Measurements from ENCODE around the gene KRTAP6-2. TPM values are rescaled to one million over a fixed set of nuclear protein-coding genes. Genes with fewer than 3 reads are reported as not detected.

The KRTAP6-2 gene
- total and polyA plus RNA-seq, 10 of the 15 experiments (the other 5 are each of a cell fraction or from before 2014, with no cell fraction given), result not detected

GRCh38 chr21:30563072-30563471 is 35.6 kb downstream of the KRTAP6-2 start:
- POLR2A ChIA-PET, result interaction anchor here (0.6 kb wide), 1 partner anchor 153 kb away, joined by 8 read pairs; no protein-coding TSS in a partner anchor
- ATAC-seq (no peak), FAIRE-seq (no peak), DNase-seq (ENCODE audit: low read depth, low spot score) (no peak)
- no peak overlapping the region for H3K4me3 ChIP-seq
- no peaks in the 10 kb centered on the region; the same call in 2 of the 3 replicates for H3K9me3 ChIP-seq (replicated peaks; ENCODE audit: control insufficient read depth, insufficient read depth, low read length)
- 0% methylated on average over 6 of the region's 6 CpGs for WGBS (ENCODE audit: insufficient coverage, insufficient replicate concordance, low lambda C conversion rate, missing lambda C conversion rate)
- in situ Hi-C loops (cut with MboI) (no loop called here), intact Hi-C loops (cut with micrococcal nuclease; ENCODE audit: unreplicated experiment) (no loop called here)
- no peaks in the 10 kb centered on the region for H3K27me3 ChIP-seq (replicated peaks in 1 of 2; ENCODE audit: control insufficient read depth in 2 of 2, insufficient read depth in 2 of 2, low read length in 1 of 2)
- no peaks in the 10 kb centered on the region for H3K79me2 ChIP-seq (ENCODE audit: control insufficient read depth, insufficient read depth, low read length)
- no peaks in the 10 kb centered on the region for H3K4me1 ChIP-seq (ENCODE audit: control insufficient read depth, insufficient read depth, low read length)
- RAD21 ChIA-PET (ENCODE audit: unreplicated experiment), result no interaction called here
- SMC1A ChIA-PET (ENCODE audit: uncharacterized antibody, unreplicated experiment), result no interaction called here
- H3K4me2 ChIP-seq (ENCODE audit: control insufficient read depth, insufficient read depth), result no peak overlapping the region
- TF ChIP-seq ZZZ3 (IDR thresholded peaks at IDR 0.05; ENCODE audit: control insufficient read depth, insufficient read length, low read depth) (no peak), SMAD5 (IDR thresholded peaks at IDR 0.05; ENCODE audit: low read depth) (no peak), KDM1A (IDR thresholded peaks at IDR 0.05; ENCODE audit: borderline replicate concordance) (no peak), EZH2 (IDR thresholded peaks at IDR 0.05; ENCODE audit: borderline replicate concordance, control insufficient read depth, low read depth, low read length) (no peak), CBFB (IDR thresholded peaks at IDR 0.05; ENCODE audit: low read depth) (no peak), NR2C1 (IDR thresholded peaks at IDR 0.05) (no peak), IKZF2 (IDR thresholded peaks at IDR 0.05) (no peak), NFYA (IDR thresholded peaks at IDR 0.05; ENCODE audit: borderline replicate concordance, low read depth, low read length) (no peak), FOXM1 (IDR thresholded peaks at IDR 0.05; ENCODE audit: low read depth, low read length) (no peak), EED (IDR thresholded peaks at IDR 0.05; ENCODE audit: low read depth) (no peak), CHD2 (IDR thresholded peaks at IDR 0.05; ENCODE audit: borderline replicate concordance, low read depth, low read length) (no peak), IRF5 (IDR thresholded peaks at IDR 0.05; ENCODE audit: borderline replicate concordance) (no peak), ZBTB11 (CRISPR knock-in tag; IDR thresholded peaks at IDR 0.05) (no peak), IKZF1 (conservative IDR thresholded peaks at IDR 0.05) (no peak), TAF1 (IDR thresholded peaks at IDR 0.05; ENCODE audit: borderline replicate concordance, low read depth, low read length) (no peak), MXI1 (IDR thresholded peaks at IDR 0.05; ENCODE audit: low read depth, low read length) (no peak)
- TF ChIP-seq, protein P1, sequence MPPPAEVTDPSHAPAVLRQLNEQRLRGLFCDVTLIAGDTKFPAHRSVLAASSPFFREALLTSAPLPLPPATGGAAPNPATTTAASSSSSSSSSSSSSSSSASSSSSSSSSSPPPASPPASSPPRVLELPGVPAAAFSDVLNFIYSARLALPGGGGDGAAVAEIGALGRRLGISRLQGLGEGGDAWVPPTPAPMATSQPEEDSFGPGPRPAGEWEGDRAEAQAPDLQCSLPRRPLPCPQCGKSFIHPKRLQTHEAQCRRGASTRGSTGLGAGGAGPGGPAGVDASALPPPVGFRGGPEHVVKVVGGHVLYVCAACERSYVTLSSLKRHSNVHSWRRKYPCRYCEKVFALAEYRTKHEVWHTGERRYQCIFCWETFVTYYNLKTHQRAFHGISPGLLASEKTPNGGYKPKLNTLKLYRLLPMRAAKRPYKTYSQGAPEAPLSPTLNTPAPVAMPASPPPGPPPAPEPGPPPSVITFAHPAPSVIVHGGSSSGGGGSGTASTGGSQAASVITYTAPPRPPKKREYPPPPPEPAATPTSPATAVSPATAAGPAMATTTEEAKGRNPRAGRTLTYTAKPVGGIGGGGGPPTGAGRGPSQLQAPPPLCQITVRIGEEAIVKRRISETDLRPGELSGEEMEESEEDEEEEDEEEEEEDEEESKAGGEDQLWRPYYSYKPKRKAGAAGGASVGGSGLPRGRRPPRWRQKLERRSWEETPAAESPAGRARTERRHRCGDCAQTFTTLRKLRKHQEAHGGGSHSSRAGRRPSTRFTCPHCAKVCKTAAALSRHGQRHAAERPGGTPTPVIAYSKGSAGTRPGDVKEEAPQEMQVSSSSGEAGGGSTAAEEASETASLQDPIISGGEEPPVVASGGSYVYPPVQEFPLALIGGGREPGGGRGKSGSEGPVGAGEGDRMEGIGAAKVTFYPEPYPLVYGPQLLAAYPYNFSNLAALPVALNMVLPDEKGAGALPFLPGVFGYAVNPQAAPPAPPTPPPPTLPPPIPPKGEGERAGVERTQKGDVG (CRISPR knock-in tag; IDR thresholded peaks at IDR 0.05), result no peak
- H2AFZ ChIP-seq (ENCODE audit: control insufficient read depth, low read depth, low read length), result no peak overlapping the region
- BruUV-seq (replicated peaks), result no TSS peak
- no peak overlapping the region for H3K9ac ChIP-seq (ENCODE audit: control insufficient read depth, insufficient read depth, low read length)
- H3K27ac ChIP-seq (ENCODE audit: control insufficient read depth, insufficient read depth), result no peak overlapping the region
- no peaks in the 10 kb centered on the region for H3K36me3 ChIP-seq (ENCODE audit: control insufficient read depth in 2 of 2, insufficient read depth in 2 of 2, low read length in 1 of 2)
- no peaks in the 10 kb centered on the region for H4K20me1 ChIP-seq (ENCODE audit: control insufficient read depth, insufficient read depth)
- CTCF ChIA-PET, result no interaction called here

Measured in GM12878 (cell line).